GM23248 (cell line): ENCODE data around the gene FTO. TPM values are rescaled to one million over a fixed set of nuclear protein-coding genes. Genes with fewer than 3 reads are reported as not detected.

Experiments used
- DNase-seq: peaks from one replicate; pipeline ENCODE4 v3.0.0-alpha.2; 2015
- H2AFZ ChIP-seq: fragments of 200-600 bp; sonication (generic); 2 replicates; pipeline ENCODE4 v1.6.1; 2016; ENCODE audit warnings: antibody characterized with exemption
- H3F3A ChIP-seq: fragments of 200-600 bp; sonication (generic); 2 replicates; pipeline ENCODE4 v1.6.1; 2016; ENCODE audit warnings: mild to moderate bottlenecking, antibody characterized with exemption, mixed run types; ENCODE audit not compliant: insufficient read depth
- H3K27ac ChIP-seq: fragments of 200-600 bp; sonication (generic); 2 replicates; pipeline ENCODE4 v1.5.1; 2016; ENCODE audit warnings: mild to moderate bottlenecking
- H3K27me3 ChIP-seq: fragments of 200-600 bp; sonication (generic); replicated peaks from 2 replicates; pipeline ENCODE4 v1.6.1; 2016; ENCODE audit warnings: mild to moderate bottlenecking; ENCODE audit not compliant: insufficient read depth
- H3K36me3 ChIP-seq: fragments of 200-600 bp; sonication (generic); 2 replicates; pipeline ENCODE4 v1.6.1; 2016; ENCODE audit warnings: low read depth, mild to moderate bottlenecking
- H3K4me1 ChIP-seq: fragments of 200-600 bp; sonication (generic); 2 replicates; pipeline ENCODE4 v1.6.1; 2016; ENCODE audit warnings: mild to moderate bottlenecking; ENCODE audit not compliant: insufficient read depth
- H3K4me2 ChIP-seq: fragments of 200-600 bp; sonication (generic); one replicate; pipeline ENCODE4 v1.6.1; 2016; ENCODE audit warnings: mild to moderate bottlenecking; ENCODE audit not compliant: unreplicated experiment
- H3K4me3 ChIP-seq: fragments of 200-600 bp; sonication (generic); 2 replicates; pipeline ENCODE4 v1.5.1; 2016; ENCODE audit warnings: mild to moderate bottlenecking
- H3K79me2 ChIP-seq: fragments of 200-600 bp; sonication (generic); 2 replicates; pipeline ENCODE4 v1.6.1; 2016; ENCODE audit warnings: mild to moderate bottlenecking; ENCODE audit not compliant: insufficient read depth
- H3K9ac ChIP-seq: fragments of 200-600 bp; sonication (generic); 2 replicates; pipeline ENCODE4 v1.6.1; 2016; ENCODE audit warnings: mild to moderate bottlenecking
- H3K9me2 ChIP-seq: fragments of 200-600 bp; sonication (generic); 2 replicates; pipeline ENCODE4 v1.6.1; 2016; ENCODE audit warnings: mixed run types, mild to moderate bottlenecking, moderate library complexity; ENCODE audit not compliant: insufficient read depth
- H3K9me3 ChIP-seq: fragments of 200-600 bp; sonication (generic); one replicate; pipeline ENCODE4 v1.6.1; 2017; ENCODE audit warnings: low read depth
- H4K20me1 ChIP-seq: fragments of 200-600 bp; sonication (generic); 2 replicates; pipeline ENCODE4 v1.6.0; 2016; ENCODE audit not compliant: insufficient read depth
- EZH2 ChIP-seq: fragments of 200-600 bp; sonication (generic); IDR thresholded peaks from 2 replicates; pipeline ENCODE4 v1.6.1; 2018; ENCODE audit warnings: antibody characterized with exemption, mild to moderate bottlenecking; ENCODE audit not compliant: insufficient read depth, poor library complexity, severe bottlenecking
- EZH2phosphoT487 ChIP-seq: fragments of 200-600 bp; sonication (generic); IDR thresholded peaks from 2 replicates; pipeline ENCODE4 v1.6.1; 2018; ENCODE audit warnings: antibody characterized with exemption, moderate library complexity, mild to moderate bottlenecking, low read depth; ENCODE audit not compliant: insufficient read depth
- WGBS, 2 experiments: methylation state at CpG; one replicate each; pipeline ENCODE4 v1.1.6; 2015 to 2017; ENCODE audit warnings: low lambda C conversion rate in 2 of 2, low coverage in 1 of 2; ENCODE audit errors: missing lambda C conversion rate in 2 of 2; 5-methylcytosine and 5-hydroxymethylcytosine counted together
- in situ Hi-C: fragments of 300-500 bp; cut with MboI; formaldehyde crosslinking; loops from 2 replicates; pipeline ENCODE4 v1.15.0; 2020
- polyA plus RNA-seq: library from polyadenylated mRNA; unstranded; fragments of >200 nt; fragmentation: Nextera tagmentation; extraction: Ambion mirVana; gene quantifications from 2 replicates; pipeline ENCODE4 v1.2.1, GENCODE V29; 2016
- total RNA-seq: library from RNA; depleted of rRNA; stranded (reverse); fragments of >200 nt; shearing (Covaris generic); gene quantifications from 2 replicates; pipeline ENCODE4 v1.2.3, GENCODE V29; 2014

Gene FTO
- total and polyA plus RNA-seq, 2 experiments from 2014 or later = 85.3 to 99.2 TPM

DNA sequence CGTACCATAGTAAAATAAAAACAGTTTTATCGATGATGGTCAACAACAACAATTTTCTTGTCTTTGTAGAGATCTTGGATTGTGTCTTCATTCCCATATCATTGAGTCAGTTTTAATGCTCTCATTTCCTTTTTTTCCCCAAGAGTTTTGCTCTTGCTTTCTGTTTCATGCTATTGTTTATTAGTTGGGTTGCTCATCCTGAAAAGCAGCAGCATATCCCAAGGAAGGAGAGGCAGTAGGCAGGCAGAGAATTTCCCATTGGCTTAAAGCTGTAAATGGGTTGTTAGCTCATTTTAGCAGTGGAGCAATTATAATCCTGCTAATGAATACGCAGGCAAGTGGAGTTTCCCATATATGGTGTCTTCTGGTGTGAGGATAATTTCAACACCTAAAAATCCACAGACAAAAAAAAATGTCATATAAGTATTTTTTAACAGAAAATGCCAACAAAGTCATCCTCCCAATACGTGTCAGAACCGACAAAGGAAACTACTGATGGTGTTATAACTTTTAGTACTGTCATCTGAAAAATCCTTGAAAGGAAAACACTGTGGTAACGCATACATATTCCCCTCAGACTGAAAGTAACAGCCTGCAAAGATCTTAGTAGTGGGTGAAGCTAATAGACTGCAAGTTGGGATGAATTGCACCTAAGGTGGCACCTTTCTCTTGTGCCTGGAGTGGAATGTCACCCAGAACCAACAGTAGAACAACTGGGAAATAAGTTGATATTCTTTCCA is 218.3 kb downstream of the FTO start:
- Histone ChIP-seq H3K9me3 (no peaks in the 10 kb centered on the region), H4K20me1 (no peaks in the 10 kb centered on the region), H3K4me2 (no peak overlapping the region), H3K4me1 (no peaks in the 10 kb centered on the region), H3K79me2 (no peaks in the 10 kb centered on the region), H2AFZ (no peak overlapping the region), H3K36me3 (no peaks in the 10 kb centered on the region), H3K27ac (no peak overlapping the region), H3K4me3 (no peak overlapping the region), H3K9ac (no peak overlapping the region), H3F3A (no peaks in the 10 kb centered on the region), H3K9me2 (no peaks in the 10 kb centered on the region), H3K27me3 (no peaks in the 10 kb centered on the region)
- DNase-seq = no peak
- WGBS, 2 experiments = 96% methylated on average over 6 of the region's 6 CpGs
- no peak for TF ChIP-seq EZH2
- in situ Hi-C loops = no loop called here

DNA sequence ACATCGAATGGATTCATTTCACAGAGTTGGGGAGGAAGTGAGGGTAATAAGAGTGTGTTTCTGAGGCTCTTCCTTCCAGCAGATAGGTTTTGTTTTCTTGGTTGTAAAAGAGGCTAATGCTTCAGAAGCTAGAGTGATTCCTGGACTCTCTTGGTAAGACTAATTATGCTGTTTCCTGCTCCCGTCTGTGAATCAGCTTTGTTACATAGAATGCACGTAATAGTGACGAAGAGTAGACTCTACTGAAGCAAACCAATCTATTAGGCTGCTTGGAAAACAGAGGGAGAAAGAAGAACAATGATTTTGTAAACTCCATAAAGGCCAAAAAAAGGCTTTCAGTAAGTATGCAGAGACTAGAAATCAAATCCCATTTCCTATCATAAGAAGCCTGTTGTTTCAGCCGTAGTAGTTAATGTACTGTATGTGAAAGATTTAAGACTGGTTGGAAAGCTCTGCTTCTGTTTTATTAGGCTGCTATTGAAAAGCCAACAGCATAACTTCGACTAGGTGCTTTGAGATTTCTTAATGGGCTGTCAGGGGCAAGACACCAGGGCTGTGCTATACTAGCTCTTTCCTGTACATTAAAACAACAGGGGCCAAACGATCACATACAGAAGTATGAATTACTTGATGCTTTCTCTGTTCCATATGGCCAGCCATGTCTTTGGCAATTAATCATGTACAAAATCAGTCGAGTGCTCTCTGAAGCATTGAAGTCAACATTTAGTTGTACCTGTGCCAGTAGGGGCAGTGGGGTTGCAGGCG is 219.0 kb downstream of the FTO start:
- Histone ChIP-seq H3K9ac (no peak overlapping the region), H3K9me2 (no peaks in the 10 kb centered on the region), H3K27ac (no peak overlapping the region), H3F3A (no peaks in the 10 kb centered on the region), H4K20me1 (no peaks in the 10 kb centered on the region), H3K4me1 (no peaks in the 10 kb centered on the region), H3K4me2 (no peak overlapping the region), H3K79me2 (no peaks in the 10 kb centered on the region), H3K27me3 (no peaks in the 10 kb centered on the region), H3K36me3 (no peaks in the 10 kb centered on the region), H3K4me3 (no peak overlapping the region), H3K9me3 (no peaks in the 10 kb centered on the region), H2AFZ (no peak overlapping the region)
- no peak for DNase-seq
- WGBS, 2 experiments = 77 to 80% methylated on average over 9 of the region's 9 CpGs
- in situ Hi-C loops = no loop called here
- TF ChIP-seq EZH2 (no peak), EZH2phosphoT487 (no peak)

DNA sequence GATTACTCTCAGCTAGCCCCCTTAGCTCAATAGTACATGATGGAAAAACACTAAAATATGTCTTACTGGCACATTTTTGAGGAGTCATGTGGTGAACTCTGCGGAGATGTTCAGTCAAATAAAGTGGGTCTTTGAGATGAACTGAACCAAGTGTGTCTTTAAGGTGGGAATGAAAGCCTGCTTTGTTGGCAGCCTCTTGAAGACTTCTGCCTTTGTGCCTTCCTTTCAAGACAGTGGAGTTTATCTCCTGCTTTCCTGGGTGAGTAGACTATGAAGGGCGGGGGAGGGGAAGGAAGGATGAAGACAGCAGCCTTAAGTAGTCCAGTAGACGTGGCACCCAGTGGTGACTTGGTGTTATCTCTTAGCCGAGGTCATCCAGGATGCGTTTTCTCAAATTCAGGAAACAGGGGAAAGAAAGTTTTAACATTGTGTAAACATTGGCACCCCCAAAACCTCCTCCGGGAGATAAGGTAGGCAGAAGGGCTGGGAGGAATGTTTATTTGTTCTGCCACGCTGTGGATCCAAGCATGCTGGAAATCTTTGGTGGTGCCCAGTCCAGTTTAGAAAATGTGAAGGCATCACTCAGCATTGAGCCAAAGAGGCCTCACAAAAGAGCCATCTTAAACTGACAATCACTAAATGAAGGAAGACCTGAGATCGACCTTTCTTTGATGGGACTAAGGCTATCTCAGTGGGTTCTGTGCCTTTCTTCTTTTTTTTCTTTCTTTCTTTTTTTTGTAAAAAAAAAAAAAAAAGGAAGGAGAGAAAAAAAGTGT is 220.6 kb downstream of the FTO start:
- no peak for DNase-seq
- no peak overlapping the region for H3K27ac ChIP-seq
- no peaks in the 10 kb centered on the region for H3K9me3 ChIP-seq
- no peaks in the 10 kb centered on the region for H3K79me2 ChIP-seq
- in situ Hi-C loops = no loop called here
- no peaks in the 10 kb centered on the region for H3F3A ChIP-seq
- no peak overlapping the region for H3K9ac ChIP-seq
- H3K27me3 ChIP-seq = no peaks in the 10 kb centered on the region
- no peaks in the 10 kb centered on the region for H3K9me2 ChIP-seq
- 95 to 97% methylated on average over 8 of the region's 8 CpGs for WGBS, 2 experiments
- no peak overlapping the region for H2AFZ ChIP-seq
- H3K36me3 ChIP-seq = no peaks in the 10 kb centered on the region
- TF ChIP-seq EZH2 = no peak
- TF ChIP-seq EZH2phosphoT487 = no peak
- no peaks in the 10 kb centered on the region for H3K4me1 ChIP-seq
- no peak overlapping the region for H3K4me3 ChIP-seq
- H3K4me2 ChIP-seq = no peak overlapping the region
- H4K20me1 ChIP-seq = no peaks in the 10 kb centered on the region

DNA sequence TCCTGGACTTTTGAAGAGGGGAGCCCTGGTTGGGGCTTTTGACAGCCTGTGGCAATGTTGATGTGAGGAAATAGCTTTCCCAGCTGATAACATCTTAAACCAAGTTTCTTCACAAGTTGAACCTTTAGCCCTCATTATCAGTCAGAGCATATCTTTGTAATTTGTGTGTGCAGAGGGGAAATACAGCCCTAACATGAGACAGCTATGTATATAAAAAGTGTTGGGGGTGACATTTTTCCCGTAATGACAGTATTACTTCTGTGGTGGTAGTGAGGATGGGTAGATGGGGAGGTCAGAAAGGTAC is 221.1 kb downstream of the FTO start:
- no peak overlapping the region for H3K4me3 ChIP-seq
- no peaks in the 10 kb centered on the region for H3K9me3 ChIP-seq
- no peak overlapping the region for H3K9ac ChIP-seq
- no peaks in the 10 kb centered on the region for H4K20me1 ChIP-seq
- H3K4me1 ChIP-seq = no peaks in the 10 kb centered on the region
- no peaks in the 10 kb centered on the region for H3F3A ChIP-seq
- H2AFZ ChIP-seq = no peak overlapping the region
- 96 to 97% methylated on average over 1 of the region's 1 CpG for WGBS, 2 experiments
- H3K79me2 ChIP-seq = no peaks in the 10 kb centered on the region
- in situ Hi-C loops = no loop called here
- no peaks in the 10 kb centered on the region for H3K9me2 ChIP-seq
- H3K27me3 ChIP-seq = no peaks in the 10 kb centered on the region
- no peak for DNase-seq
- no peaks in the 10 kb centered on the region for H3K36me3 ChIP-seq
- no peak for TF ChIP-seq EZH2phosphoT487
- TF ChIP-seq EZH2 = no peak
- no peak overlapping the region for H3K4me2 ChIP-seq
- H3K27ac ChIP-seq = no peak overlapping the region
